Gastroesophageal sphincter (tissue), 4 donors: ENCODE results near the gene STK33. TPM values are rescaled to one million over a fixed set of nuclear protein-coding genes. Genes with fewer than 3 reads are reported as not detected.

ENCODE experiments used
- ATAC-seq: fragments of 150-250 bp; one replicate; pipeline ENCODE4 v1.9.1; 2016; ENCODE audit warnings: mild to moderate bottlenecking, moderate library complexity
- H3K27ac ChIP-seq, 4 donors: fragments of 200-600 bp; sonication (generic) in 3 of 4; 1 replicate in 3 of 4; 2 replicates in 1 of 4; pipeline ENCODE4 v1.5.1; 2016 to 2019
- H3K27me3 ChIP-seq: fragments of 200-600 bp; sonication (generic); one replicate; pipeline ENCODE4 v1.5.1; 2019
- H3K36me3 ChIP-seq, 2 donors: fragments of 200-600 bp; sonication (generic); one replicate each; pipeline ENCODE4 v1.5.1; 2019; ENCODE audit warnings: control low read depth in 1 of 2
- H3K4me1 ChIP-seq, 3 donors: fragments of 200-600 bp; sonication (generic); 1 replicate in 2 of 3; 2 replicates in 1 of 3; pipeline ENCODE4 v1.5.1; 2016 to 2019; ENCODE audit warnings: control low read depth in 2 of 3
- H3K4me3 ChIP-seq, 2 donors: fragments of 200-600 bp; sonication (generic); one replicate each; pipeline ENCODE4 v1.5.1; 2019; ENCODE audit warnings: mild to moderate bottlenecking in 1 of 2, moderate library complexity in 1 of 2
- H3K9me3 ChIP-seq, 3 donors: fragments of 200-600 bp; sonication (generic); one replicate each; pipeline ENCODE4 v1.5.1; 2017 to 2019; ENCODE audit warnings: control low read depth in 2 of 3
- CTCF ChIP-seq, 4 experiments: fragments of 200-600 bp in 2 of 4; fragments of 450-650 bp in 2 of 4; sonication (generic) in 1 of 4; IDR thresholded peaks; one replicate each; pipeline ENCODE4 v1.5.1; 2017 to 2019; ENCODE audit warnings: antibody characterized with exemption in 4 of 4, mild to moderate bottlenecking in 2 of 4, moderate library complexity in 2 of 4
- EP300 ChIP-seq: sonication (generic); formaldehyde crosslinking; IDR thresholded peaks from one replicate; pipeline ENCODE4 v1.6.1; 2017; ENCODE audit warnings: antibody characterized with exemption, mild to moderate bottlenecking
- POLR2A ChIP-seq, 2 donors: fragments of 450-650 bp; IDR thresholded peaks; one replicate each; pipeline ENCODE4 v1.6.1; 2017; ENCODE audit warnings: antibody characterized with exemption in 2 of 2, mild to moderate bottlenecking in 2 of 2, moderate library complexity in 1 of 2
- POLR2AphosphoS5 ChIP-seq: sonication (generic); formaldehyde crosslinking; IDR thresholded peaks from one replicate; pipeline ENCODE4 v1.6.1; 2017; ENCODE audit warnings: antibody characterized with exemption
- WGBS, 2 donors: methylation state at CpG; one replicate each; pipeline ENCODE4 v1.1.5; 2018; ENCODE audit warnings: low coverage in 1 of 2; 5-methylcytosine and 5-hydroxymethylcytosine counted together
- small RNA-seq, 4 donors: library from RNA; depleted of rRNA; stranded (forward); fragments of <200 nt; gene quantifications; one replicate each; pipeline ENCODE3, GENCODE V24; 2016
- total RNA-seq, 4 donors: library from RNA; depleted of rRNA; stranded (reverse); fragments of >200 nt; gene quantifications; one replicate each; pipeline ENCODE4 v1.1.0, GENCODE V29; 2016

The STK33 gene
- total RNA-seq, 4 donors from 2014 or later, result 15.7 to 25.6 (median 21.4) TPM

GRCh38 chr11:8342821-8343681 lies 251.0 kb downstream of the STK33 start:
- H3K4me3 ChIP-seq, result no peak overlapping the region
- H3K4me1 ChIP-seq, result no peaks in the 10 kb centered on the region
- no peak overlapping the region for H3K27ac ChIP-seq
- H3K36me3 ChIP-seq, result no peaks in the 10 kb centered on the region
- ATAC-seq, result no peak
- peaks cover 3% of the 10 kb centered on the region for H3K27me3 ChIP-seq
- H3K9me3 ChIP-seq, result no peaks in the 10 kb centered on the region
- TF ChIP-seq POLR2AphosphoS5, result no peak
- TF ChIP-seq CTCF (IDR thresholded peaks at IDR 0.05), result no peak
- no peak for TF ChIP-seq EP300
- TF ChIP-seq POLR2A (IDR thresholded peaks at IDR 0.05), result no peak
- 61 to 82% methylated on average over 7 to 8 of the region's 18 CpGs for WGBS, 2 donors

GRCh38 chr11:8341996-8342395 lies 252.0 kb downstream of the STK33 start:
- no peak for TF ChIP-seq EP300
- TF ChIP-seq POLR2A (IDR thresholded peaks at IDR 0.05), result no peak
- no peak for TF ChIP-seq CTCF (IDR thresholded peaks at IDR 0.05)
- no peak for TF ChIP-seq POLR2AphosphoS5
- no peaks in the 10 kb centered on the region for H3K9me3 ChIP-seq
- no peak for ATAC-seq
- no peaks in the 10 kb centered on the region for H3K4me1 ChIP-seq
- WGBS, 2 donors, result 61 to 86% methylated on average over 2 to 5 of the region's 5 CpGs
- no peaks in the 10 kb centered on the region for H3K36me3 ChIP-seq
- H3K27me3 ChIP-seq, result peaks cover 3% of the 10 kb centered on the region
- H3K4me3 ChIP-seq, result no peak overlapping the region
- no peak overlapping the region for H3K27ac ChIP-seq

Small RNA genes lying within 50 kb of the gene (small RNA-seq; reads per million reads assigned to genes)
- 0 reads per million in 4 donors for gene RF00601

Other genes starting within 250 kb of the STK33 start
- 10 to 100 TPM in 1 of 4 donors, 1 to 10 TPM in 3; 1.4 to 12.9 (median 3.1) TPM for gene TRIM66, start 88.4 kb upstream of the STK33 start, total RNA-seq
- gene RPL27A, start 88.6 kb upstream of the STK33 start, total RNA-seq, result 1,000 to 10,000 TPM in 1 of 4 donors, 100 to 1,000 TPM in 3; 706 to 1,423 (median 903) TPM